HL-60 (cell line): ENCODE data around the gene SAP30BP.

Experiments used
- GABPA ChIP-seq: IDR thresholded peaks from 2 replicates; pipeline ENCODE4 v1.6.1; 2012; ENCODE audit warnings: low read depth
- POLR2AphosphoS5 ChIP-seq: IDR thresholded peaks from 2 replicates; pipeline ENCODE4 v1.6.1; 2012; ENCODE audit warnings: low read depth
- SPI1 ChIP-seq: IDR thresholded peaks from 2 replicates; pipeline ENCODE4 v1.6.1; 2012; ENCODE audit warnings: low read depth, mild to moderate bottlenecking, borderline replicate concordance
- TF ChIP-seq, protein P1 (sequence below): IDR thresholded peaks from one replicate; pipeline ENCODE4 v1.5.1; 2011; ENCODE audit warnings: low read length, control low read depth, inconsistent platforms; ENCODE audit not compliant: insufficient read depth
- TF ChIP-seq, protein P2 (sequence below): IDR thresholded peaks from 2 replicates; pipeline ENCODE4 v1.6.1; 2012; ENCODE audit warnings: low read depth; ENCODE audit not compliant: insufficient replicate concordance

DNA sequence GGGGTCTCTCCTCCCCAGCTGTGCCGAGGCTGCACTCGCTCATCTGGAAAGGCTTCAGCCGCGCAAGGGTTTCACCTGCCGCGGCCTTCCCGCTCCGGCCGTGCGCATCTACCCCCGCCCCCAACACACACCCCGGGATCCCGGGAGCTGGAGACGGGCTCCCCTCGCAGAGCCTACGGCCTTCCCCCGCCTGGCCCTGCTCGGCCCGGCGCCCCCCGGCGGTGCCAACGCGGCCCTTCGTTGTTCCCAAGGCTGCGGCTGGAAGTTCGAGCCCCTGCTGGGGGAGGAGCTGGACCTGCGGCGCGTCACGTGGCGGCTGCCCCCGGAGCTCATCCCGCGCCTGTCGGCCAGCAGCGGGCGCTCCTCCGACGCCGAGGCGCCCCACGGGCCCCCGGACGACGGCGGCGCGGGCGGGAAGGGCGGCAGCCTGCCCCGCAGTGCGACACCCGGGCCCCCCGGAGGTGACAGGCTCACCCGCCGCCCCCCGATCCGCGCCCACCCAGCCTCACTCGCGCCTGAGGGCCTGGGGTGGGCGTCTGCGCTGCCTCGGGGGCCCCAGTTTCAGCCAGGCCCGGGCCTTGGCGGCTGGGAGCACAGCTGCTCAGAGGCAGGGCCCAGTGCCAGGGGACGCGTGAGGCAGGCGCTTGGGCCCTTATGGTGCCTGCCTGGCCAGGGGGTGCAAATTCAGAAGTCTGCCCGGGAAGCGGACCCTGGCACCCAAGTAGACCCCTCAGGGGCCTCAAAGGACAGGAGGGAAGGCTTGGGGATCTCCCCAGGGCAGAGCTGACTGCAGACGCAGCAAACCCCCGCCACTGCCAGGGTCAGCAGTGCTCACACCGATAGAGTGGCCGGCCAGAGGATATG, 86.6 kb downstream of the SAP30BP start:
- TF ChIP-seq, protein P1, sequence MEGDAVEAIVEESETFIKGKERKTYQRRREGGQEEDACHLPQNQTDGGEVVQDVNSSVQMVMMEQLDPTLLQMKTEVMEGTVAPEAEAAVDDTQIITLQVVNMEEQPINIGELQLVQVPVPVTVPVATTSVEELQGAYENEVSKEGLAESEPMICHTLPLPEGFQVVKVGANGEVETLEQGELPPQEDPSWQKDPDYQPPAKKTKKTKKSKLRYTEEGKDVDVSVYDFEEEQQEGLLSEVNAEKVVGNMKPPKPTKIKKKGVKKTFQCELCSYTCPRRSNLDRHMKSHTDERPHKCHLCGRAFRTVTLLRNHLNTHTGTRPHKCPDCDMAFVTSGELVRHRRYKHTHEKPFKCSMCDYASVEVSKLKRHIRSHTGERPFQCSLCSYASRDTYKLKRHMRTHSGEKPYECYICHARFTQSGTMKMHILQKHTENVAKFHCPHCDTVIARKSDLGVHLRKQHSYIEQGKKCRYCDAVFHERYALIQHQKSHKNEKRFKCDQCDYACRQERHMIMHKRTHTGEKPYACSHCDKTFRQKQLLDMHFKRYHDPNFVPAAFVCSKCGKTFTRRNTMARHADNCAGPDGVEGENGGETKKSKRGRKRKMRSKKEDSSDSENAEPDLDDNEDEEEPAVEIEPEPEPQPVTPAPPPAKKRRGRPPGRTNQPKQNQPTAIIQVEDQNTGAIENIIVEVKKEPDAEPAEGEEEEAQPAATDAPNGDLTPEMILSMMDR = no peak
- no peak for TF ChIP-seq POLR2AphosphoS5
- TF ChIP-seq, protein P2, sequence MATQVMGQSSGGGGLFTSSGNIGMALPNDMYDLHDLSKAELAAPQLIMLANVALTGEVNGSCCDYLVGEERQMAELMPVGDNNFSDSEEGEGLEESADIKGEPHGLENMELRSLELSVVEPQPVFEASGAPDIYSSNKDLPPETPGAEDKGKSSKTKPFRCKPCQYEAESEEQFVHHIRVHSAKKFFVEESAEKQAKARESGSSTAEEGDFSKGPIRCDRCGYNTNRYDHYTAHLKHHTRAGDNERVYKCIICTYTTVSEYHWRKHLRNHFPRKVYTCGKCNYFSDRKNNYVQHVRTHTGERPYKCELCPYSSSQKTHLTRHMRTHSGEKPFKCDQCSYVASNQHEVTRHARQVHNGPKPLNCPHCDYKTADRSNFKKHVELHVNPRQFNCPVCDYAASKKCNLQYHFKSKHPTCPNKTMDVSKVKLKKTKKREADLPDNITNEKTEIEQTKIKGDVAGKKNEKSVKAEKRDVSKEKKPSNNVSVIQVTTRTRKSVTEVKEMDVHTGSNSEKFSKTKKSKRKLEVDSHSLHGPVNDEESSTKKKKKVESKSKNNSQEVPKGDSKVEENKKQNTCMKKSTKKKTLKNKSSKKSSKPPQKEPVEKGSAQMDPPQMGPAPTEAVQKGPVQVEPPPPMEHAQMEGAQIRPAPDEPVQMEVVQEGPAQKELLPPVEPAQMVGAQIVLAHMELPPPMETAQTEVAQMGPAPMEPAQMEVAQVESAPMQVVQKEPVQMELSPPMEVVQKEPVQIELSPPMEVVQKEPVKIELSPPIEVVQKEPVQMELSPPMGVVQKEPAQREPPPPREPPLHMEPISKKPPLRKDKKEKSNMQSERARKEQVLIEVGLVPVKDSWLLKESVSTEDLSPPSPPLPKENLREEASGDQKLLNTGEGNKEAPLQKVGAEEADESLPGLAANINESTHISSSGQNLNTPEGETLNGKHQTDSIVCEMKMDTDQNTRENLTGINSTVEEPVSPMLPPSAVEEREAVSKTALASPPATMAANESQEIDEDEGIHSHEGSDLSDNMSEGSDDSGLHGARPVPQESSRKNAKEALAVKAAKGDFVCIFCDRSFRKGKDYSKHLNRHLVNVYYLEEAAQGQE = no peak
- no peak for TF ChIP-seq SPI1
- TF ChIP-seq GABPA = no peak
